ENCODE results near the gene LYSMD2. TPM values are rescaled to one million over a fixed set of nuclear protein-coding genes. Genes with fewer than 3 reads are reported as not detected.

LYSMD2 gene
- total RNA-seq, 1 experiment from 2014 or later, result 2.9 TPM

DNA sequence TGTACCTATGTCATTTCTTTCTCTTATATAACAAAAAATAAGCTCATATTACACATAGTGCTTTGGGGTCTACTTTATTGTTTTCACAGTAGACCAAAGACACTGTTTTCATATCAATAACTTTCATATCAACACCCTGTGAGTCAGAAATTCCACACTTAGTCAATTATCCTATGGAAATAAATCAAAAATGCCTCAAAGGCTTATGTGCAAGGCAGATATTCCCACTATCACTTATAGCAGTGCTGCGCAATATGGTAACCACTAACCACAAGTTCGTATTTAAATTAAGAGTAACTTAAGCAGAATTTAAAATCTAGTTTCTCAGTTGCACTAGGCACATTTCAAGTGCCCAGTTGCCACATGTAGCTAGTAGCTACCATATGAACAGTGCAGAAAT lies 40.3 kb downstream of the LYSMD2 start:
- Histone ChIP-seq H3K4me3 (ENCODE audit: low read depth, low read length, poor library complexity, severe bottlenecking) (no peak overlapping the region), H3K27ac (ENCODE audit: low read depth, low read length, poor library complexity, severe bottlenecking) (no peak overlapping the region), H3K4me1 (ENCODE audit: insufficient read depth, low read length, poor library complexity, severe bottlenecking) (no peaks in the 10 kb centered on the region), H3K27me3 (replicated peaks; ENCODE audit: insufficient read depth, low read depth, low read length, poor library complexity) (peaks cover 51% of the 10 kb centered on the region), H3K36me3 (ENCODE audit: insufficient read depth, low read length, poor library complexity, severe bottlenecking) (no peaks in the 10 kb centered on the region), H3K9me3 (ENCODE audit: low read depth, low read length, poor library complexity, severe bottlenecking) (no peaks in the 10 kb centered on the region)
- ChIA-PET POLR2A (ENCODE audit: low non-redundant PET) (no interaction called here), CTCF (interaction anchor here (0.6 kb wide), 1 partner anchor 1155 kb away, joined by 3 read pairs; no protein-coding TSS in a partner anchor)
- TF ChIP-seq EZH2 (IDR thresholded peaks at IDR 0.05; ENCODE audit: borderline replicate concordance, low read depth, low read length, poor library complexity, severe bottlenecking), result no peak
- TF ChIP-seq, protein P1, sequence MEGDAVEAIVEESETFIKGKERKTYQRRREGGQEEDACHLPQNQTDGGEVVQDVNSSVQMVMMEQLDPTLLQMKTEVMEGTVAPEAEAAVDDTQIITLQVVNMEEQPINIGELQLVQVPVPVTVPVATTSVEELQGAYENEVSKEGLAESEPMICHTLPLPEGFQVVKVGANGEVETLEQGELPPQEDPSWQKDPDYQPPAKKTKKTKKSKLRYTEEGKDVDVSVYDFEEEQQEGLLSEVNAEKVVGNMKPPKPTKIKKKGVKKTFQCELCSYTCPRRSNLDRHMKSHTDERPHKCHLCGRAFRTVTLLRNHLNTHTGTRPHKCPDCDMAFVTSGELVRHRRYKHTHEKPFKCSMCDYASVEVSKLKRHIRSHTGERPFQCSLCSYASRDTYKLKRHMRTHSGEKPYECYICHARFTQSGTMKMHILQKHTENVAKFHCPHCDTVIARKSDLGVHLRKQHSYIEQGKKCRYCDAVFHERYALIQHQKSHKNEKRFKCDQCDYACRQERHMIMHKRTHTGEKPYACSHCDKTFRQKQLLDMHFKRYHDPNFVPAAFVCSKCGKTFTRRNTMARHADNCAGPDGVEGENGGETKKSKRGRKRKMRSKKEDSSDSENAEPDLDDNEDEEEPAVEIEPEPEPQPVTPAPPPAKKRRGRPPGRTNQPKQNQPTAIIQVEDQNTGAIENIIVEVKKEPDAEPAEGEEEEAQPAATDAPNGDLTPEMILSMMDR (conservative IDR thresholded peaks at IDR 0.05; ENCODE audit: low read depth, low read length), result no peak
- no TSS peak for BruUV-seq (replicated peaks)
- no peak for DNase-seq (ENCODE audit: low spot score)
- intact Hi-C loops (cut with micrococcal nuclease; ENCODE audit: unreplicated experiment), result no loop called here

- no peak overlapping the region for H3K4me3 ChIP-seq (ENCODE audit: low read depth, low read length, poor library complexity, severe bottlenecking)
- no peak for DNase-seq (ENCODE audit: low spot score)
- TF ChIP-seq EZH2 (IDR thresholded peaks at IDR 0.05; ENCODE audit: borderline replicate concordance, low read depth, low read length, poor library complexity, severe bottlenecking), result no peak
- TF ChIP-seq, protein P1 (conservative IDR thresholded peaks at IDR 0.05; ENCODE audit: low read depth, low read length), result no peak
- H3K27ac ChIP-seq (ENCODE audit: low read depth, low read length, poor library complexity, severe bottlenecking), result no peak overlapping the region
- ChIA-PET CTCF (no interaction called here), POLR2A (ENCODE audit: low non-redundant PET) (no interaction called here)
- BruUV-seq (replicated peaks), result no TSS peak
- no peaks in the 10 kb centered on the region for H3K9me3 ChIP-seq (ENCODE audit: low read depth, low read length, poor library complexity, severe bottlenecking)
- intact Hi-C loops (cut with micrococcal nuclease; ENCODE audit: unreplicated experiment), result no loop called here
- H3K27me3 ChIP-seq (replicated peaks; ENCODE audit: insufficient read depth, low read depth, low read length, poor library complexity), result peaks cover 56% of the 10 kb centered on the region
- H3K4me1 ChIP-seq (ENCODE audit: insufficient read depth, low read length, poor library complexity, severe bottlenecking), result no peaks in the 10 kb centered on the region
- no peaks in the 10 kb centered on the region for H3K36me3 ChIP-seq (ENCODE audit: insufficient read depth, low read length, poor library complexity, severe bottlenecking)
Measured at GRCh38 chr15:51696566-51696965, 40.9 kb downstream of the LYSMD2 start.

DNA sequence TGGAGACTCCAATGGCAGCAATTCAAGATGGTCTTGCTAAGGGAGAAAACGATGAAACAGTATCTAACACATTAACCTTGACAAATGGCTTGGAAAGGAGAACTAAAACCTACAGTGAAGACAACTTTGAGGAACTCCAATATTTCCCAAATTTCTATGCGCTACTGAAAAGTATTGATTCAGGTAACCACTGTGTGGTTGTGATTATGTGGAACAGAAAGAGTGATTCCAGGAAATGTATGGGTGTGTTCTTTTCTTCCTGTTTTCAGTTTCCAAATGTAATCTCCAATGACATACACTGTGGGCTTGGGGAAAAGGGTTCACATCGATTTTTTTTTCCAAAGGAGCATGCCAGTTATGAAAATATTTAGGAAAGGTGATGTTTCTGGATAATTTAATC lies 45.3 kb downstream of the LYSMD2 start:
- POLR2A ChIA-PET (ENCODE audit: low non-redundant PET), result no interaction called here
- intact Hi-C loops (cut with micrococcal nuclease; ENCODE audit: unreplicated experiment), result no loop called here
- no TSS peak for BruUV-seq (replicated peaks)

More for the DNA sequence above, 45.3 kb downstream of the LYSMD2 start:
- CTCF ChIA-PET, result no interaction called here
- DNase-seq (ENCODE audit: low spot score), result no peak
- H3K36me3 ChIP-seq (ENCODE audit: insufficient read depth, low read length, poor library complexity, severe bottlenecking), result no peaks in the 10 kb centered on the region
- no peaks in the 10 kb centered on the region for H3K9me3 ChIP-seq (ENCODE audit: low read depth, low read length, poor library complexity, severe bottlenecking)
- no peak overlapping the region for H3K27ac ChIP-seq (ENCODE audit: low read depth, low read length, poor library complexity, severe bottlenecking)
- H3K4me1 ChIP-seq (ENCODE audit: insufficient read depth, low read length, poor library complexity, severe bottlenecking), result no peaks in the 10 kb centered on the region
- no peak overlapping the region for H3K4me3 ChIP-seq (ENCODE audit: low read depth, low read length, poor library complexity, severe bottlenecking)
- peaks cover 51% of the 10 kb centered on the region for H3K27me3 ChIP-seq (replicated peaks; ENCODE audit: insufficient read depth, low read depth, low read length, poor library complexity)
- TF ChIP-seq, protein P1 (conservative IDR thresholded peaks at IDR 0.05; ENCODE audit: low read depth, low read length), result no peak
